ENCODE results near the gene KCNQ1. TPM values are rescaled to one million over a fixed set of nuclear protein-coding genes. Genes with fewer than 3 reads are reported as not detected.

The KCNQ1 gene
- polyA plus RNA-seq, 1 of the 3 experiments (the other 2 are of a cell fraction), result 0.05 TPM

GRCh38 chr11:2498750-2499149 is 53.9 kb downstream of the KCNQ1 start:
- Histone ChIP-seq H3K79me2 (ENCODE audit: insufficient read depth) (no peaks in the 10 kb centered on the region), H3K9me3 (peaks cover 10% of the 10 kb centered on the region; the same call in 1 of the 2 replicates), H4K20me1 (ENCODE audit: insufficient read depth) (no peaks in the 10 kb centered on the region), H3K4me2 (no peak overlapping the region), H3K36me3 (replicated peaks in 1 of 2; ENCODE audit: control insufficient read depth in 1 of 2, insufficient read depth in 2 of 2, low read length in 1 of 2) (no peaks in the 10 kb centered on the region), H3K27me3 (ENCODE audit: insufficient read depth) (no peaks in the 10 kb centered on the region), H3K4me3 (ENCODE audit: low read depth in 2 of 2, low read length in 1 of 2) (no peak overlapping the region), H3K27ac (ENCODE audit: low read depth in 2 of 2, low read length in 1 of 2) (no peak overlapping the region), H2AFZ (ENCODE audit: low read depth) (no peak overlapping the region), H3K9me2 (no peaks in the 10 kb centered on the region), H3K9ac (no peak overlapping the region), H3K4me1 (ENCODE audit: control insufficient read depth in 1 of 2, insufficient read depth in 2 of 2, low read depth in 1 of 2, low read length in 1 of 2) (no peaks in the 10 kb centered on the region), H3F3A (replicated peaks; ENCODE audit: insufficient read depth) (no peaks in the 10 kb centered on the region)
- CTCF ChIA-PET, result no interaction called here
- 0% methylated on average over 6 of the region's 7 CpGs for WGBS (ENCODE audit: low lambda C conversion rate)
- POLR2A ChIA-PET, result no interaction called here
- TF ChIP-seq RCOR1 (IDR thresholded peaks at IDR 0.05; ENCODE audit: low read length) (no peak), SMC3 (IDR thresholded peaks at IDR 0.05; ENCODE audit: low read depth, low read length) (no peak)
- no peak for DNase-seq

GRCh38 chr11:2507212-2507901 is 62.5 kb downstream of the KCNQ1 start:
- no peaks in the 10 kb centered on the region for H3K9me2 ChIP-seq
- no peak for DNase-seq
- no peak overlapping the region for H3K4me3 ChIP-seq (ENCODE audit: low read depth in 2 of 2, low read length in 1 of 2)
- no peaks in the 10 kb centered on the region for H4K20me1 ChIP-seq (ENCODE audit: insufficient read depth)
- ChIA-PET POLR2A (no interaction called here), CTCF (interaction anchor here (0.9 to 1.7 kb wide), 6 partner anchors 13 to 202 kb away, joined by 3 to 7 read pairs (median 4); no protein-coding TSS in a partner anchor)
- H2AFZ ChIP-seq (ENCODE audit: low read depth), result no peak overlapping the region
- H3K4me1 ChIP-seq (ENCODE audit: control insufficient read depth in 1 of 2, insufficient read depth in 2 of 2, low read depth in 1 of 2, low read length in 1 of 2), result peaks cover 0 to 9% of the 10 kb centered on the region in 2 experiments; a peak in 1 of 4 replicates
- no peaks in the 10 kb centered on the region for H3K79me2 ChIP-seq (ENCODE audit: insufficient read depth)
- TF ChIP-seq REST (IDR thresholded peaks at IDR 0.05; ENCODE audit: low read depth, low read length) (no peak), FOXJ3 (CRISPR knock-in tag; IDR thresholded peaks at IDR 0.05) (no peak), NRF1 (IDR thresholded peaks at IDR 0.05; ENCODE audit: low read depth, low read length) (no peak), MXI1 (IDR thresholded peaks at IDR 0.05; ENCODE audit: low read depth, low read length) (no peak), RFX5 (IDR thresholded peaks at IDR 0.05; ENCODE audit: low read length) (no peak), POLR2AphosphoS5 (IDR thresholded peaks at IDR 0.05; ENCODE audit: low read depth, low read length) (no peak), ZBTB33 (IDR thresholded peaks at IDR 0.05; ENCODE audit: borderline replicate concordance, low read depth) (no peak)
- no peaks in the 10 kb centered on the region for H3K27me3 ChIP-seq (ENCODE audit: insufficient read depth)
- H3K4me2 ChIP-seq, result no peak overlapping the region
- H3F3A ChIP-seq (replicated peaks; ENCODE audit: insufficient read depth), result no peaks in the 10 kb centered on the region
- 61% methylated on average over 13 of the region's 13 CpGs for WGBS (ENCODE audit: low lambda C conversion rate)
- H3K36me3 ChIP-seq (replicated peaks in 1 of 2; ENCODE audit: control insufficient read depth in 1 of 2, insufficient read depth in 2 of 2, low read length in 1 of 2), result no peaks in the 10 kb centered on the region
- no peak overlapping the region for H3K27ac ChIP-seq (ENCODE audit: low read depth in 2 of 2, low read length in 1 of 2)
- peaks cover 2% of the 10 kb centered on the region; the same call in 1 of the 2 replicates for H3K9me3 ChIP-seq
- H3K9ac ChIP-seq, result no peak overlapping the region

Data from SK-N-SH (cell line).